ENCODE results near the gene NXF1. TPM values are rescaled to one million over a fixed set of nuclear protein-coding genes. Genes with fewer than 3 reads are reported as not detected.
"Not testable (repeated sequence)": the region's sequence is repeated elsewhere in the genome, so short reads cannot be mapped to it uniquely, and the experiment has no call there.

NXF1 gene
- total RNA-seq, 1 experiment from 2014 or later: 33.1 TPM

DNA sequence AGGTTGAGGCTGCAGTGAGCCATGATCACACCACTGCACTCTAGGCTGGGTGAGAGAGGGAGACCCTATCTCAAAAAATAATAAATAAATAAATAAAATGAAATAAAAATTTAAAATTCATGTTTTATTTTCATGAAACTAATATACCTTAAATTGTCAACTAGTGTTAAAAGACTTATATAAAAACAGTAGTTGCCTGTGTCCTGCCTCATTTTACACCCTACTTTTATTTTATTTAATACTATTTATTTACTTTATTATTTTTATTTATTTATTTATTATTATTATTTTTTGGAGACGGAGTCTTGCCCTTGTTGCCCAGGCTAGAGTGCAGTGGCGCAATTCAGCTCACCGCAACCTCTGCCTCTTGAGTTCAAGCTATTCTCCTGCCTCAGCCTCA lies 38.9 kb upstream of the NXF1 start:
- no peak for ATAC-seq
- no peak for TF ChIP-seq EZH2 (IDR thresholded peaks at IDR 0.05; ENCODE audit: low read length, unreplicated experiment)
- no peak for TF ChIP-seq EZH2phosphoT487 (IDR thresholded peaks at IDR 0.05; ENCODE audit: borderline replicate concordance, low read length)
- TF ChIP-seq, protein P1, sequence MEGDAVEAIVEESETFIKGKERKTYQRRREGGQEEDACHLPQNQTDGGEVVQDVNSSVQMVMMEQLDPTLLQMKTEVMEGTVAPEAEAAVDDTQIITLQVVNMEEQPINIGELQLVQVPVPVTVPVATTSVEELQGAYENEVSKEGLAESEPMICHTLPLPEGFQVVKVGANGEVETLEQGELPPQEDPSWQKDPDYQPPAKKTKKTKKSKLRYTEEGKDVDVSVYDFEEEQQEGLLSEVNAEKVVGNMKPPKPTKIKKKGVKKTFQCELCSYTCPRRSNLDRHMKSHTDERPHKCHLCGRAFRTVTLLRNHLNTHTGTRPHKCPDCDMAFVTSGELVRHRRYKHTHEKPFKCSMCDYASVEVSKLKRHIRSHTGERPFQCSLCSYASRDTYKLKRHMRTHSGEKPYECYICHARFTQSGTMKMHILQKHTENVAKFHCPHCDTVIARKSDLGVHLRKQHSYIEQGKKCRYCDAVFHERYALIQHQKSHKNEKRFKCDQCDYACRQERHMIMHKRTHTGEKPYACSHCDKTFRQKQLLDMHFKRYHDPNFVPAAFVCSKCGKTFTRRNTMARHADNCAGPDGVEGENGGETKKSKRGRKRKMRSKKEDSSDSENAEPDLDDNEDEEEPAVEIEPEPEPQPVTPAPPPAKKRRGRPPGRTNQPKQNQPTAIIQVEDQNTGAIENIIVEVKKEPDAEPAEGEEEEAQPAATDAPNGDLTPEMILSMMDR (conservative IDR thresholded peaks at IDR 0.05; ENCODE audit: low read depth, low read length): no peak
- Histone ChIP-seq H4K20me1 (ENCODE audit: low read length) (no peaks in the 10 kb centered on the region), H3K4me3 (ENCODE audit: low read length) (no peak overlapping the region), H3F3A (ENCODE audit: low read length, unreplicated experiment) (peaks cover 6% of the 10 kb centered on the region), H3K9ac (ENCODE audit: low read length) (no peak overlapping the region), H3K27ac (ENCODE audit: low read length) (no peak overlapping the region), H3K4me1 (ENCODE audit: insufficient read depth, low read length) (peaks cover 6% of the 10 kb centered on the region), H3K27me3 (ENCODE audit: low read length) (no peaks in the 10 kb centered on the region), H3K4me2 (ENCODE audit: low read length) (no peak overlapping the region), H2AFZ (ENCODE audit: low read length) (no peak overlapping the region), H3K9me3 (ENCODE audit: low read length) (no peaks in the 10 kb centered on the region), H3K36me3 (ENCODE audit: low read depth, low read length) (no peaks in the 10 kb centered on the region), H3K79me2 (ENCODE audit: low read length) (peaks cover 3% of the 10 kb centered on the region), H3K9me2 (replicated peaks; ENCODE audit: low read length) (no peaks in the 10 kb centered on the region)
- no peak for DNase-seq
- BruUV-seq (replicated peaks): no TSS peak
- ChIA-PET CTCF (no interaction called here), POLR2A (ENCODE audit: unreplicated experiment) (no interaction called here)
- intact Hi-C loops (cut with micrococcal nuclease): no loop called here

- BruUV-seq (replicated peaks): no TSS peak
- no peak overlapping the region for H3K4me3 ChIP-seq (ENCODE audit: low read length)
- CTCF ChIA-PET: no interaction called here
- peaks cover 6% of the 10 kb centered on the region for H3F3A ChIP-seq (ENCODE audit: low read length, unreplicated experiment)
- peaks cover 10% of the 10 kb centered on the region for H3K79me2 ChIP-seq (ENCODE audit: low read length)
- no peaks in the 10 kb centered on the region for H3K9me2 ChIP-seq (replicated peaks; ENCODE audit: low read length)
- H3K4me1 ChIP-seq (ENCODE audit: insufficient read depth, low read length): peaks cover 6% of the 10 kb centered on the region
- TF ChIP-seq EZH2 (IDR thresholded peaks at IDR 0.05; ENCODE audit: low read length, unreplicated experiment) (no peak), EZH2phosphoT487 (IDR thresholded peaks at IDR 0.05; ENCODE audit: borderline replicate concordance, low read length) (no peak)
- TF ChIP-seq, protein P1 (conservative IDR thresholded peaks at IDR 0.05; ENCODE audit: low read depth, low read length): no peak
- DNase-seq: no peak
- no peak overlapping the region for H3K4me2 ChIP-seq (ENCODE audit: low read length)
- no peak for ATAC-seq
- no peak overlapping the region for H3K9ac ChIP-seq (ENCODE audit: low read length)
- H2AFZ ChIP-seq (ENCODE audit: low read length): no peak overlapping the region
- H4K20me1 ChIP-seq (ENCODE audit: low read length): no peaks in the 10 kb centered on the region
- POLR2A ChIA-PET (ENCODE audit: unreplicated experiment): no interaction called here
- intact Hi-C loops (cut with micrococcal nuclease): no loop called here
- H3K9me3 ChIP-seq (ENCODE audit: low read length): no peaks in the 10 kb centered on the region
- no peaks in the 10 kb centered on the region for H3K27me3 ChIP-seq (ENCODE audit: low read length)
- no peaks in the 10 kb centered on the region for H3K36me3 ChIP-seq (ENCODE audit: low read depth, low read length)
- H3K27ac ChIP-seq (ENCODE audit: low read length): no peak overlapping the region
Observed at GRCh38 chr11:62843466-62843865, 38.2 kb upstream of the NXF1 start.

DNA sequence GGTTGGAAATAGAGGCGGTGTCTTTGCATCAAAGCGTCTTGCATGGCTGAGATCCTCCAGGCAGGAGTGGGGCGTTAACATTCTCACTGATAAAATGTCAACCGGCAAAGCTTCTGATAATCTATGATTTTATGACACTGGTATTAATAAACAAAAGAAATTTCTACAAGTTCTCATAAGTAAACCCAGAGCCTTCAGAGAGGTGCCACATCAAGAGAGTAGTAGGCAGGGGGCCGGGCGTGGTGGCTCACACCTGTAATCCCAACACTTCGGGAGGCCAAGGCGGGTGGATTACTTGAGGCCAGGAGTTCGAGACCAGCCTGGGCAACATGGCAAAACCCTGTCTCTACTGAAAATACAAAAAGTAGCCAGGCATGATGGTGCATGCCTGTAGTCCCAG lies 37.7 kb upstream of the NXF1 start:
- CTCF ChIA-PET; H3K4me3 ChIP-seq (ENCODE audit: low read length); H3K9ac ChIP-seq (ENCODE audit: low read length); H4K20me1 ChIP-seq (ENCODE audit: low read length); ATAC-seq; H3F3A ChIP-seq (ENCODE audit: low read length, unreplicated experiment); H3K27ac ChIP-seq (ENCODE audit: low read length); H3K36me3 ChIP-seq (ENCODE audit: low read depth, low read length); intact Hi-C loops (cut with micrococcal nuclease); H3K9me2 ChIP-seq (replicated peaks; ENCODE audit: low read length); H3K9me3 ChIP-seq (ENCODE audit: low read length); H2AFZ ChIP-seq (ENCODE audit: low read length); H3K4me2 ChIP-seq (ENCODE audit: low read length); H3K4me1 ChIP-seq (ENCODE audit: insufficient read depth, low read length); DNase-seq; H3K27me3 ChIP-seq (ENCODE audit: low read length); BruUV-seq (replicated peaks): not testable (repeated sequence)
- H3K79me2 ChIP-seq (ENCODE audit: low read length): peaks cover 15% of the 10 kb centered on the region
- POLR2A ChIA-PET (ENCODE audit: unreplicated experiment): interaction anchor here (0.6 kb wide), 1 partner anchor 251 kb away, joined by 3 read pairs; the partner anchor contains the start of gene TUT1
